KMS-11 (cell line): ENCODE measurements around the gene MB21D2.

ENCODE experiments used
- H2AFZ ChIP-seq: fragments of 200-600 bp; sonication (generic); 2 replicates; pipeline ENCODE4 v1.6.1; 2016; ENCODE audit warnings: antibody characterized with exemption, mixed run types, low read depth
- H3K27ac ChIP-seq: fragments of 200-600 bp; sonication (generic); 2 replicates; pipeline ENCODE4 v1.6.1; 2016; ENCODE audit warnings: mild to moderate bottlenecking, mixed run types
- H3K27me3 ChIP-seq: fragments of 200-600 bp; sonication (generic); 2 replicates; pipeline ENCODE4 v1.6.1; 2017; ENCODE audit warnings: mild to moderate bottlenecking, low read depth, mixed run types, moderate library complexity; ENCODE audit not compliant: insufficient read depth
- H3K36me3 ChIP-seq: fragments of 200-600 bp; sonication (generic); 2 replicates; pipeline ENCODE4 v1.6.1; 2017; ENCODE audit warnings: mild to moderate bottlenecking, mixed run types; ENCODE audit not compliant: insufficient read depth
- H3K4me1 ChIP-seq: fragments of 200-600 bp; sonication (generic); 2 replicates; pipeline ENCODE4 v1.6.1; 2016; ENCODE audit warnings: mild to moderate bottlenecking, low read depth, mixed run types; ENCODE audit not compliant: poor library complexity, severe bottlenecking
- H3K4me2 ChIP-seq: fragments of 200-600 bp; sonication (generic); 2 replicates; pipeline ENCODE4 v1.7.0; 2016; ENCODE audit warnings: mild to moderate bottlenecking, mixed run types
- H3K4me3 ChIP-seq: fragments of 200-600 bp; sonication (generic); IDR thresholded peaks from 2 replicates; pipeline ENCODE4 v1.6.1; 2017; ENCODE audit warnings: low read depth, low read length, mixed read lengths; ENCODE audit not compliant: insufficient read depth
- H3K79me2 ChIP-seq: fragments of 200-600 bp; sonication (generic); 2 replicates; pipeline ENCODE4 v1.6.1; 2016; ENCODE audit warnings: low read depth, mixed run types; ENCODE audit not compliant: insufficient read depth
- H3K9ac ChIP-seq: fragments of 200-600 bp; sonication (generic); 2 replicates; pipeline ENCODE4 v1.6.1; 2016; ENCODE audit warnings: mild to moderate bottlenecking, mixed run types
- H4K20me1 ChIP-seq: fragments of 200-600 bp; sonication (generic); 2 replicates; pipeline ENCODE4 v1.6.1; 2016; ENCODE audit warnings: mild to moderate bottlenecking, mixed run types; ENCODE audit not compliant: insufficient read depth
- TF ChIP-seq, protein P1 (sequence below): fragments of 200-600 bp; sonication (generic); conservative IDR thresholded peaks from 2 replicates; pipeline ENCODE4 v1.6.1; 2017; ENCODE audit warnings: low read depth, mild to moderate bottlenecking, antibody characterized with exemption, low read length, moderate library complexity, mixed read lengths

MB21D2 gene

DNA sequence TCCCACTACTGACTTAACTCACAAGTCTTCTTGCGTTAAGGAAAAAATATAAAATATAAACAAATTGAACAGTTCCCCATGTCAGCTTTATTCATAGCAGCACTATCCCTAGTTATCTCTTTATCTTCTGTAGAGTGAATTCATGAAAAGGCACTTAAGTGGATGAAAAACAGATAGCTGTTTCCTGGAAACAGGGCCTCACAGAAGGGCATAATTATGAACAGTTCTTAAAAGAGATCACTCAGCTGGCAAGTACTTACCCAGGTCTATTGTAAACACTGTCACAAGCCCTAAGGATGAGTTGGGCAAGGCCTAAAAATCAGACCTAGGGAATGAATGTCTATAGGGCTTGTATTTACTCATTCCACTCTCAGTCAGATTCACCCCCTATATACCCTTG, 10.7 kb downstream of the MB21D2 start:
- Histone ChIP-seq H3K4me2 (no peak overlapping the region), H3K27me3 (no peaks in the 10 kb centered on the region), H3K4me1 (peaks cover 43% of the 10 kb centered on the region), H3K9ac (no peak overlapping the region), H2AFZ (no peak overlapping the region), H3K4me3 (no peak overlapping the region), H3K27ac (no peak overlapping the region), H3K79me2 (peaks cover 92% of the 10 kb centered on the region), H3K36me3 (no peaks in the 10 kb centered on the region), H4K20me1 (no peaks in the 10 kb centered on the region)
- TF ChIP-seq, protein P1, sequence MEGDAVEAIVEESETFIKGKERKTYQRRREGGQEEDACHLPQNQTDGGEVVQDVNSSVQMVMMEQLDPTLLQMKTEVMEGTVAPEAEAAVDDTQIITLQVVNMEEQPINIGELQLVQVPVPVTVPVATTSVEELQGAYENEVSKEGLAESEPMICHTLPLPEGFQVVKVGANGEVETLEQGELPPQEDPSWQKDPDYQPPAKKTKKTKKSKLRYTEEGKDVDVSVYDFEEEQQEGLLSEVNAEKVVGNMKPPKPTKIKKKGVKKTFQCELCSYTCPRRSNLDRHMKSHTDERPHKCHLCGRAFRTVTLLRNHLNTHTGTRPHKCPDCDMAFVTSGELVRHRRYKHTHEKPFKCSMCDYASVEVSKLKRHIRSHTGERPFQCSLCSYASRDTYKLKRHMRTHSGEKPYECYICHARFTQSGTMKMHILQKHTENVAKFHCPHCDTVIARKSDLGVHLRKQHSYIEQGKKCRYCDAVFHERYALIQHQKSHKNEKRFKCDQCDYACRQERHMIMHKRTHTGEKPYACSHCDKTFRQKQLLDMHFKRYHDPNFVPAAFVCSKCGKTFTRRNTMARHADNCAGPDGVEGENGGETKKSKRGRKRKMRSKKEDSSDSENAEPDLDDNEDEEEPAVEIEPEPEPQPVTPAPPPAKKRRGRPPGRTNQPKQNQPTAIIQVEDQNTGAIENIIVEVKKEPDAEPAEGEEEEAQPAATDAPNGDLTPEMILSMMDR: no peak

DNA sequence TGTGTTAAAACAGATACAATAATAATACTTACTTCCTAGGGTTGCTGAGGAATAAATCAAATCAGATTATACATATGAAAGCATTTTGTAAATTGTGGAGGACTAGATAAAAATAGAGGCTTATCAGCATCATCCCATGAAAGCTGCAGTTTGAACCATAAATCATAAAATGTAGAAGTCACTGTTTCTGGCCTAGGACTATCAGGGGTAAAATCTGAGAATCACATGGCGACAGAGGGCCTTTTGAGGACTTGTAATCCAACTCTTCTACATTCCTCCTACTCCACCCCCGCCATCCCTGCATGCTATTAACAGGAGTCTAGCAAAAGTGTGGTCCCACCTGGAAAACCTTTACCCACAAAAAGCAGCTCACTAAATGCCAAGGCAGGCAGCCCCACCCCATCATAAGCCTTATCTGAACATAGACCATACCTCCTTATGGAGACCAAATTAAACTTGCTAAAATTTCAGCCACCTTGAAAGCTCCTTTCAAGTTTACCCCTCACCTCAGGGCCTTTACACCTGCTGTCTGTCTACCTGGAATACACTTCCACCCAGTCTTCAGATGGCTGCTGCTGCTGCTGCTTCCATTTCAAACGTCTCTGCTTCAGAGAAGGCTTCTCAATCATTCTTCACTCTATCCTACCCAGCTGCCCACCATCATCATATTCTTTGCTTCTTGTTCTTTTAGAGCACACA, 11.5 kb downstream of the MB21D2 start:
- no peak overlapping the region for H2AFZ ChIP-seq
- H4K20me1 ChIP-seq: no peaks in the 10 kb centered on the region
- H3K27me3 ChIP-seq: no peaks in the 10 kb centered on the region
- TF ChIP-seq, protein P1: no peak
- H3K79me2 ChIP-seq: peaks cover 92% of the 10 kb centered on the region
- H3K4me1 ChIP-seq: peaks cover 44% of the 10 kb centered on the region
- H3K36me3 ChIP-seq: no peaks in the 10 kb centered on the region
- no peak overlapping the region for H3K4me3 ChIP-seq
- H3K4me2 ChIP-seq: no peak overlapping the region
- no peak overlapping the region for H3K27ac ChIP-seq
- no peak overlapping the region for H3K9ac ChIP-seq

DNA sequence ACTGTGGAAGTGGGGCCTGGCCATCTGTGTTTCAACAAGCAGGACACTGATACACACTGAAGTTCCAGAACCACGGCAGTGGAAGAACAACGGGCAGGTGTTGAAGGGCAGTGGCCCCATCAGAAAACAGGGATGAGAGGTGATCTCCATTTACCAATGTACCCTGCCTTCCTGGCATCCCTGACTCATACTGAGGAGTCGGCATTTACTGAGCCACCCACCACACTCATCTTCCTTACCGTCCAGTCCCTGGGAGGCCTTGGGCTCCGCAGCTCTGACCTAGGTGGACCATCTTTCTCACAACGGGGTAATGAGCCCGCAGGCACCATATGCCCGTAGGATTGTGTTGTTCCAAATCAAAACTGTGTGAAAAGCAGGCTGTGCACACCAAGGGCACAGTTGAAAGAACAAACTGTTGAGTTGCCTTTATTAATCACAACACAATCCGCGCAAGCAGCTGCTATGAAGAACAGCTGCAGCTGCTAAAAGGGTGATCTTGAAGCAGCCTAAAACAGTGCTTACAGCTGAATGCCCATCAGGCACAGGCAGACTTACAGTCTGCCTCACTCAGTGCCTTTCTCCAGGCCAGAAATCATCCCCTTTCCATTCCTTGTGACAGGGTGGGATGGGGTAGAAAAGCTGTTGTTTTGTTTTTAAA, 12.9 kb downstream of the MB21D2 start:
- Histone ChIP-seq H2AFZ (no peak overlapping the region), H4K20me1 (no peaks in the 10 kb centered on the region), H3K27me3 (no peaks in the 10 kb centered on the region), H3K79me2 (peaks cover 89% of the 10 kb centered on the region), H3K9ac (no peak overlapping the region), H3K4me3 (no peak overlapping the region), H3K4me1 (peaks cover 44% of the 10 kb centered on the region), H3K27ac (no peak overlapping the region), H3K36me3 (no peaks in the 10 kb centered on the region), H3K4me2 (no peak overlapping the region)
- TF ChIP-seq, protein P1: no peak

DNA sequence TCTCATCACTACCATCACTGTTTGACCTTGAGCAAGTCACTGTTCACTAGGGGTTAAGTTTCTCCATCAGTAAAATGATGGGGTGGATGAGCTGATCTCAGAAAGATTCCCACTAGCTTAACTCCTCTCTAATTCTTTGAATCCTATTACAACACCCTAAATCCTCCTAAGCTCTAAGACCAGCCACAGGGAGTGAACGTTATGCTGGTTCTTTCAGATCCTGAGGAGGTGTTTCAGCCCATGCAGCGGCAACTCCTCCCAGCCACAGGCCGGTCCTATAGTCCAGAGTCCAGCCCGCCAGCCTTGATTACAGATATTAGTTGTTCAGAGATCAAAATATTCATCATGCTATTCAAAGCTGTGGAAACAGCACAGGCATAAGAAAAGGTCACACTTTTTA, 15.1 kb downstream of the MB21D2 start:
- Histone ChIP-seq H3K4me3 (no peak overlapping the region), H4K20me1 (no peaks in the 10 kb centered on the region), H3K9ac (no peak overlapping the region), H2AFZ (no peak overlapping the region), H3K4me2 (no peak overlapping the region), H3K27me3 (no peaks in the 10 kb centered on the region), H3K27ac (no peak overlapping the region), H3K79me2 (peaks cover 88% of the 10 kb centered on the region), H3K36me3 (no peaks in the 10 kb centered on the region), H3K4me1 (peaks cover 66% of the 10 kb centered on the region)
- TF ChIP-seq, protein P1: no peak
